GM23248 (cell line): Measurements from ENCODE around the gene PRRT2. TPM values are rescaled to one million over a fixed set of nuclear protein-coding genes. Genes with fewer than 3 reads are reported as not detected.
A peak's percentile ranks its signal among the peaks of the same experiment; 100 is the strongest.

Experiments
- DNase-seq: peaks from one replicate; pipeline ENCODE4 v3.0.0-alpha.2; 2015
- H2AFZ ChIP-seq: fragments of 200-600 bp; sonication (generic); 2 replicates; pipeline ENCODE4 v1.6.1; 2016; ENCODE audit warnings: antibody characterized with exemption
- H3F3A ChIP-seq: fragments of 200-600 bp; sonication (generic); 2 replicates; pipeline ENCODE4 v1.6.1; 2016; ENCODE audit warnings: mild to moderate bottlenecking, antibody characterized with exemption, mixed run types; ENCODE audit not compliant: insufficient read depth
- H3K27ac ChIP-seq: fragments of 200-600 bp; sonication (generic); 2 replicates; pipeline ENCODE4 v1.5.1; 2016; ENCODE audit warnings: mild to moderate bottlenecking
- H3K27me3 ChIP-seq: fragments of 200-600 bp; sonication (generic); replicated peaks from 2 replicates; pipeline ENCODE4 v1.6.1; 2016; ENCODE audit warnings: mild to moderate bottlenecking; ENCODE audit not compliant: insufficient read depth
- H3K36me3 ChIP-seq: fragments of 200-600 bp; sonication (generic); 2 replicates; pipeline ENCODE4 v1.6.1; 2016; ENCODE audit warnings: low read depth, mild to moderate bottlenecking
- H3K4me1 ChIP-seq: fragments of 200-600 bp; sonication (generic); 2 replicates; pipeline ENCODE4 v1.6.1; 2016; ENCODE audit warnings: mild to moderate bottlenecking; ENCODE audit not compliant: insufficient read depth
- H3K4me2 ChIP-seq: fragments of 200-600 bp; sonication (generic); one replicate; pipeline ENCODE4 v1.6.1; 2016; ENCODE audit warnings: mild to moderate bottlenecking; ENCODE audit not compliant: unreplicated experiment
- H3K4me3 ChIP-seq: fragments of 200-600 bp; sonication (generic); 2 replicates; pipeline ENCODE4 v1.5.1; 2016; ENCODE audit warnings: mild to moderate bottlenecking
- H3K79me2 ChIP-seq: fragments of 200-600 bp; sonication (generic); 2 replicates; pipeline ENCODE4 v1.6.1; 2016; ENCODE audit warnings: mild to moderate bottlenecking; ENCODE audit not compliant: insufficient read depth
- H3K9ac ChIP-seq: fragments of 200-600 bp; sonication (generic); 2 replicates; pipeline ENCODE4 v1.6.1; 2016; ENCODE audit warnings: mild to moderate bottlenecking
- H3K9me2 ChIP-seq: fragments of 200-600 bp; sonication (generic); 2 replicates; pipeline ENCODE4 v1.6.1; 2016; ENCODE audit warnings: mixed run types, mild to moderate bottlenecking, moderate library complexity; ENCODE audit not compliant: insufficient read depth
- H3K9me3 ChIP-seq: fragments of 200-600 bp; sonication (generic); one replicate; pipeline ENCODE4 v1.6.1; 2017; ENCODE audit warnings: low read depth
- H4K20me1 ChIP-seq: fragments of 200-600 bp; sonication (generic); 2 replicates; pipeline ENCODE4 v1.6.0; 2016; ENCODE audit not compliant: insufficient read depth
- EZH2 ChIP-seq: fragments of 200-600 bp; sonication (generic); IDR thresholded peaks from 2 replicates; pipeline ENCODE4 v1.6.1; 2018; ENCODE audit warnings: antibody characterized with exemption, mild to moderate bottlenecking; ENCODE audit not compliant: insufficient read depth, poor library complexity, severe bottlenecking
- EZH2phosphoT487 ChIP-seq: fragments of 200-600 bp; sonication (generic); IDR thresholded peaks from 2 replicates; pipeline ENCODE4 v1.6.1; 2018; ENCODE audit warnings: antibody characterized with exemption, moderate library complexity, mild to moderate bottlenecking, low read depth; ENCODE audit not compliant: insufficient read depth
- WGBS, 2 experiments: methylation state at CpG; one replicate each; pipeline ENCODE4 v1.1.6; 2015 to 2017; ENCODE audit warnings: low lambda C conversion rate in 2 of 2, low coverage in 1 of 2; ENCODE audit errors: missing lambda C conversion rate in 2 of 2; 5-methylcytosine and 5-hydroxymethylcytosine counted together
- in situ Hi-C: fragments of 300-500 bp; cut with MboI; formaldehyde crosslinking; loops from 2 replicates; pipeline ENCODE4 v1.15.0; 2020
- polyA plus RNA-seq: library from polyadenylated mRNA; unstranded; fragments of >200 nt; fragmentation: Nextera tagmentation; extraction: Ambion mirVana; gene quantifications from 2 replicates; pipeline ENCODE4 v1.2.1, GENCODE V29; 2016
- total RNA-seq: library from RNA; depleted of rRNA; stranded (reverse); fragments of >200 nt; shearing (Covaris generic); gene quantifications from 2 replicates; pipeline ENCODE4 v1.2.3, GENCODE V29; 2014

Gene PRRT2
- total and polyA plus RNA-seq, 2 experiments from 2014 or later = 0.43 to 2.1 TPM

- Histone ChIP-seq H3K79me2 (peaks cover 22% of the 10 kb centered on the region), H3K4me3 (peak overlapping the region; percentile 80), H3K36me3 (no peaks in the 10 kb centered on the region), H3K27me3 (no peaks in the 10 kb centered on the region), H4K20me1 (no peaks in the 10 kb centered on the region), H3K4me1 (peaks cover 27% of the 10 kb centered on the region), H2AFZ (no peak overlapping the region), H3F3A (peaks cover 32% of the 10 kb centered on the region), H3K27ac (peak overlapping the region; percentile 68), H3K9ac (peak overlapping the region; percentile 86), H3K4me2 (peak overlapping the region; percentile 84), H3K9me3 (no peaks in the 10 kb centered on the region), H3K9me2 (no peaks in the 10 kb centered on the region)
- in situ Hi-C loops = no loop called here
- TF ChIP-seq EZH2 (no peak), EZH2phosphoT487 (no peak)
- no peak for DNase-seq
- WGBS, 2 experiments = 27 to 35% methylated on average over 23 to 25 of the region's 25 CpGs
These were observed 3.6 kb upstream of the PRRT2 start for GRCh38 chr16:29808219-29808900.

- H3K4me3 ChIP-seq = peak overlapping the region; percentile 80
- H3K9ac ChIP-seq = peak overlapping the region; percentile 86
- WGBS, 2 experiments = 72 to 89% methylated on average over 21 to 27 of the region's 31 CpGs
These were observed 2.8 kb upstream of the PRRT2 start for GRCh38 chr16:29809031-29809747.

GRCh38 chr16:29809850-29810698 is 1.9 kb upstream of the PRRT2 start:
- in situ Hi-C loops = loop anchor here (10.0 kb wide), 1 partner anchor 205 kb away; the partner anchor contains the start of gene DOC2A
- peak overlapping the region; percentile 74 for H3K27ac ChIP-seq

More at GRCh38 chr16:29809031-29809747, 2.8 kb upstream of the PRRT2 start:
- Histone ChIP-seq H3K27ac (0 out of 2 replicates have a peak overlapping the region, but pooled peaks have one; percentile 74), H3F3A (peaks cover 24% of the 10 kb centered on the region), H2AFZ (no peak overlapping the region), H4K20me1 (no peaks in the 10 kb centered on the region), H3K4me2 (peak overlapping the region; percentile 5), H3K27me3 (no peaks in the 10 kb centered on the region), H3K9me3 (no peaks in the 10 kb centered on the region), H3K4me1 (peaks cover 27% of the 10 kb centered on the region), H3K79me2 (peaks cover 22% of the 10 kb centered on the region), H3K9me2 (no peaks in the 10 kb centered on the region), H3K36me3 (no peaks in the 10 kb centered on the region)
- in situ Hi-C loops = no loop called here
- no peak for DNase-seq
- TF ChIP-seq EZH2phosphoT487 (no peak), EZH2 (no peak)

More at GRCh38 chr16:29809850-29810698, 1.9 kb upstream of the PRRT2 start:
- Histone ChIP-seq H3K4me1 (peaks cover 26% of the 10 kb centered on the region), H3K9me2 (no peaks in the 10 kb centered on the region), H3F3A (peaks cover 20% of the 10 kb centered on the region; the same call in 1 of the 2 replicates), H3K36me3 (no peaks in the 10 kb centered on the region), H3K79me2 (peaks cover 22% of the 10 kb centered on the region), H3K27me3 (no peaks in the 10 kb centered on the region), H3K9ac (peak overlapping the region; percentile 86), H3K4me2 (no peak overlapping the region), H2AFZ (no peak overlapping the region), H3K9me3 (no peaks in the 10 kb centered on the region), H4K20me1 (no peaks in the 10 kb centered on the region), H3K4me3 (0 out of 2 replicates have a peak overlapping the region, but pooled peaks have one; percentile 77)
- WGBS, 2 experiments = 72 to 79% methylated on average over 20 to 23 of the region's 23 CpGs
- TF ChIP-seq EZH2 = no peak
- no peak for TF ChIP-seq EZH2phosphoT487
- peak; percentile 54 for DNase-seq
